ENCODE data around the gene CERCAM.
A peak's percentile ranks its signal among the peaks of the same experiment; 100 is the strongest.

CERCAM gene

GRCh38 chr9:128420651-128421481 is at the start of gene CERCAM:
TSS of gene CERCAM (plus strand) at chr9:128420857. CDS start at chr9:128420878, 21 bp downstream.
- DNase-seq = peak; percentile 14 to 16

DNA sequence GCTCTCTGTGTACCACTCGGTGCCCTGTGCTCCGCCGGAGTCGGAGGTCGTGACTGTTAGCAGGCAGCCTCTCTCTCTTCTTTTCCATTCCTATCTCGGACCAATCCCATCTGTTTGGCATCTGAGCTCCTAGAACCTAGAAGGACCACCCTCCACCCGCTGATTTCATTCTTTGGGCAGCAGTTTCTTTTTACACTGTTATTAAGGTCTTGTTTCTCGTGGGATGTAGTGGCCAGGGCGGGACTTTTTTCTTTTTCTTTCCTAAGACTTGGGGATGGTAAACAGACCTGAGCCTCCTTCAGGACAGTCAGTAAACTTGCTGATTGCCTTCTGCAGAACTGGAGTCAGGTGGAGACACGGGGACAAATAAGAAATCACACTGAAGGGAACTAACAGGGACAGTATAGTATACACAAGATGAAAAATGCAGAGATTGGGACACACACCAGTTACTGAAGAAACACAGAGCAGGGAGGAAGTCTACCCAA is 49.0 kb upstream of the CERCAM start:
- DNase-seq = no peak

DNA sequence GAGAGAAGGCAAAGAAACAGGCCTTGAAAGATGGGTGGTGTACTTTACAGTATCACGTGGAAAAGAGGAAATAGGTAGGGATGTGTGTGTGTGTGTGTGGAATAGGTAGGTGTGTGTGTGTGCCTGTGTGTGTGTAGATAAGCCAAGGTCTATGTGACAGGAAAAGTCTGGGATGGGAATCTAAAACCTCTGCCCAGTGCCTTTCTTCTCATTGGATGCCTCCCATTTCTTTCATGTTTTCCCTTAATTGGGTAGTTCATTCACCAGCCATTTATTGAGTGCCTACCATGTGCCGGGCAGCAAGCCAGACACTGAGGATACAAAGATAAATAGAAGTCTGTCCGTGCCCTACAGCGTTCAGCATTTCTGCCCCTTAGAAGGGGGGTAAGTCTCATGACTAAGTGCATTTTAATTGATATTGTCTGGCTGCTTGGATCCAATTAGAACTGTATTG is 48.4 kb upstream of the CERCAM start:
- DNase-seq = no peak

DNA sequence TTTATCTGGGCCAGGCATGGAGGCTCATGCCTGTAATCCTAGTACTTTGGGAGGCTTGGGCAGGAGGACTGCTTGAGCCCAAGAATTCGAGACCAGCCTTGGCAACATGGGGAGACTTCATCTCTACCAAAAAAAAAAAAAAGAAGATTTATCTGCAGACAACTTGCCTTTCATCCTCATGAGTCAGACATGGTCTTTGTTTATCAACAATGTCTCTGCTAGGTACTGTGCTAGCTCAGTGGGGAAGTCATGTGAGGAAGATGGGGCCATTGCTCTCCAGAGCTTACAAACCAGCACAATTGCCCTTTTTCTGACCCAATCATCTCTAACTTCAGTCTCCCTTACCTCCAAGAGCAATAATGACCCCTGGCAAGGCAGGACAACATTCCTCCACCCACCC is 47.9 kb upstream of the CERCAM start:
- no peak for DNase-seq

- DNase-seq = no peak
Observed at GRCh38 chr9:128374221-128374675, 46.4 kb upstream of the CERCAM start.

DNA sequence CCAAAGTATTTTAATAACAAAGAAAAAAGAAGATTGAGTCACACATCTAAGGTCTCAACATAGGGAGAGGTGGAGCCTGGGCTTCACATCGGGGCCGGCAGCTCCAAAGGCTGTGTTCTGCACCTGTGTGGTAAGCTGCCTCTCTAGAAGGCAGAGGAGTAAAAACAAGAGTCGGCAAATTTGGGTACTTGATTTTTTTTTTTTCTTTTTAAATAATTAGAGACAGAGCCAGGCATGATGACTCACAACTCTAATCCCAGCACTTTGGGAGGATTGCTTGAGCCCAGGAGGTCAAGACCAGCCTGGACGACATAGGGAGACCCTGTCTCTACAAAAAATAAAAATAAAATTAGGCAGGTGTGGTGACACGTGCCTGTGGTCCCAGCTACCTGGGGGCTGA is 44.8 kb upstream of the CERCAM start:
- no peak for DNase-seq

DNA sequence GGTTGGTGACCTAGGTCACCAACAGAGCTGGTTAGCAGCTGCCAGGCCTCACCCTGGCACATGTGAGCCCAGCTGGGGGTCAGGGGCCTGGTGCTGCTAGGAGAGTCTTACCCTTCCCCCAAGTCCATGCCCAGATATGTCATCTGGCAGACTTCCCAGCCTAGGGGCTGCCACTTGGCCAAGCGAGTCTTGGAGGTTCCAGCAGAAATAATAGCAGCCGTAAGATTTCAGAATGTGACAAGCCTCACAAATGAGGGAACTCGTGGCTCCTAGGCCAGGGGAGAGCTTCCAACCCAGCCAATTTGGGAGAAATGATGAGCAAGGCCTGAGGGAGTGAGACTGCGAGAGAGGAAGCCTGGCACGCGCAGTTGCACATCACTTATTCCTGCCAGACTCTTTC is 38.4 kb upstream of the CERCAM start:
- no peak for DNase-seq

GRCh38 chr9:128383007-128383753 is 37.5 kb upstream of the CERCAM start:
- no peak for DNase-seq

- DNase-seq = no peak
Observed at GRCh38 chr9:128383791-128384190, 36.9 kb upstream of the CERCAM start.

DNA sequence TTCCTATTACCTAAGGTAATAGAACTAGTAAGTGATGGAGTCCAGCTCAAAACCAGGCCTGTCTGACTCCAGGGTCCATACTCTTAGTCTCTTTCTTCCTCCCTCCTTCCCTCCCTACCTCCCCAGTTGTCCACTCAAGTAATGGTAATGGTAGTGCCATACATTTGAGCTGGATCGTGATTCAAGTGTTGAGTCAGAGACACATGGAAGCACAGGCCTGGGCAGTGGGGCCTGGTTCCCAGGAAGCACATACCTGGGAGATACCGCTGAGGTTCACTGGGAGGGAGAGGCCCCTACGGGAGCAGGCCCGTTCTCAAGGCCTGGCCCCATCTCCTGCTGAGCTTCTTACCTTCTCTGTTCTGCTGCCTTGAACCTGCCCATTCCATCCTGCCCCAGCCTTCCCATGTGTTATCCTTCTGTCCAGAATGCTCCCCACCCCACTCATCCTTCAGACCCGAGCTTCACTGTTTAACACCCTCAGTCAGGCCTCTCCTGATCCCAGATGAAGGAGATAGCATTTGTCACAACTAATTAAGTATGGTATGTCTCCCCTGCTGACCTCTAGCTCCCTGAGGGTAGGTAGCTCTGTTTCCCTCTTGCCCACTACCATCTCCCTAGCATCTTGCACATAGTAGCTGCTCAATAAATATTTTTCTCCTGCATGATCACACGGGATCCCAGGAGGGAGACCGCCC is 35.7 kb upstream of the CERCAM start:
- DNase-seq = no peak

GRCh38 chr9:128385496-128386460 is 34.9 kb upstream of the CERCAM start:
- DNase-seq = no peak

DNA sequence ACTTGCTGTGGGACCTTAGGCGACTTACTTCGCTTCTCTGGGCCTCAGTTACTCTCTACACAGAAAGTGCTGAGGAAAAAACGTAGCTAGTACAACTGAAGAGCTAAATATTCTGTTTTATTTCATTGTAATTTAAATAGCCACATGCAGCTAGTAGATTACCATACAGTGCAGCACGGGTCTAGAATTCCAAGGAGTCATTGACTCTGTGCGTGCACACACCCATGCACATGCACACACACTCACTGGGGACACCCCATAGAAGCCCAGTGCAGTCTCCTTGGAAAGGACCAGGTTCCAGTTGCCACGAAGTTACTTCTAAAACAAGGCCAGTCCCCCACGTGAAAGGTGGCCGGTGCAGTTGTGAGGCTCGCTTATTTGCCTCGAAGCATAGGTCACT is 32.5 kb upstream of the CERCAM start:
- no peak for DNase-seq

DNA sequence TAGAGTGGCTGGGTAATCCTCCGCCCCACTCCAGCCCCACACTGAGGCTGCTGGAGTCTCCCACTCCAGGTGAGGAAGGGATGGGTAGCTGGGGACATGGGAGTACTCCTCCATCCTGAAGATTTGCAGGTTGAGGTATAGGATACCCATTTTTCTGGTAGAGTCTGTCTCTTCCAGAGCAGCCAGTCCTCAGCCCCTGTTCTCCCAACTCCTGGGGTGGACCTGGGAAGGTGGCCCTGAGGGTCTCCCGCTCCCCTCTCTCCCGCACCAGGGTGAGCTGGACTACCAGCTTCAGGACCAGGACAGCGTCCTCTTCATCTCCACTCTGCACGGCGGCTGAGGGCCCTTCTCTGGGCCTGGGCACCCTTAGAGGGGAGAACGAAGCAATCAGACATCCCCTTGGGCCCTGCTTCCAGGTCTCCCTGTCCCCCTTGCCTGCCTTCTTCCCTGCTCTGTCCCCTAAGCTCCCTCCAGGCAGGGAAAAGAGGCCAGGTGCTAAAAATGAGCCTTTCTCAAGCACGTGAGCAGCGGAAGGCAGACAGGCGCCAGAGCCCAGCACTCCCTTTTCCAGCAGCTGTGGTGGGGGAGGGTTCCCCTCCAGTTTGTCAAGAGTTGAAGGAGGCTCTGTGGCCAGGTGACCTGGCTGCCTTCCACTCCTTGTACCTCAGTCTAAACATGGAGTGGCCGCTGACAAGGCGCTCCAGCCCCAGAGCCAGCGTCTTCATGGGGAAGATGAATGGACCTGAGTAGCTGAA is 31.1 kb upstream of the CERCAM start:
- DNase-seq = no peak

DNA sequence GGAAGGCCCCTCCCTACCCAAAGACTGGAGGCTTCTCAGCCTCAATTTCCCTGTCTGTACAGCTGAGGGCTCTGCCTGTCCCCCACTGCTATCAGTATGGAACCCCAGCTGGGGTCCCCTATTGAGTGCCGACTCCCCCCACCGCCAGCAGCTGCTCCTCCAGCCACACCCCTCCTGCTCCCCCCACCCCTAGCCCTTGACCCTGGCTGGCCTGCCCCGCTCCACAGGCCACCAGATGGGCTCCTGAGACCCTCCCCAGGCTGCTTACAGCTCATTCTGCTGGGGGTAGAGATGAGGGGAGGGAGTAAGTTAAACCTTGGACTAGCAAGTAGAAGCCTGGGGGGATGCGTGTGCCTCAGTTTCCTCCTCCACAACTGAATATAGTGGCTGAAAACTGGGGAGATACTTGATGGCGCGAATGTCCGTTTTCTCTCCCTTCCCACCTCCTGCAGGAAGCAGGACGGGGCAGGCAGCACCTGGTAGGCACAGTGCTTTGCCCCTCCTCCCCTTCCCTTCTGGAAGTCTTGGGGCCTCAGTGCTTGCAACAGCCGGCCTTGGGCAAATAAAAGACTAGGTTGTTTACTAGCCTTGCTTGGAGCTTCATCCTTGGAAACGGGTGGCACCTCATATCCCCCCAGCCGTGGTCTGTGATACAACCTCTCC is 30.4 kb upstream of the CERCAM start:
- no peak for DNase-seq

DNA sequence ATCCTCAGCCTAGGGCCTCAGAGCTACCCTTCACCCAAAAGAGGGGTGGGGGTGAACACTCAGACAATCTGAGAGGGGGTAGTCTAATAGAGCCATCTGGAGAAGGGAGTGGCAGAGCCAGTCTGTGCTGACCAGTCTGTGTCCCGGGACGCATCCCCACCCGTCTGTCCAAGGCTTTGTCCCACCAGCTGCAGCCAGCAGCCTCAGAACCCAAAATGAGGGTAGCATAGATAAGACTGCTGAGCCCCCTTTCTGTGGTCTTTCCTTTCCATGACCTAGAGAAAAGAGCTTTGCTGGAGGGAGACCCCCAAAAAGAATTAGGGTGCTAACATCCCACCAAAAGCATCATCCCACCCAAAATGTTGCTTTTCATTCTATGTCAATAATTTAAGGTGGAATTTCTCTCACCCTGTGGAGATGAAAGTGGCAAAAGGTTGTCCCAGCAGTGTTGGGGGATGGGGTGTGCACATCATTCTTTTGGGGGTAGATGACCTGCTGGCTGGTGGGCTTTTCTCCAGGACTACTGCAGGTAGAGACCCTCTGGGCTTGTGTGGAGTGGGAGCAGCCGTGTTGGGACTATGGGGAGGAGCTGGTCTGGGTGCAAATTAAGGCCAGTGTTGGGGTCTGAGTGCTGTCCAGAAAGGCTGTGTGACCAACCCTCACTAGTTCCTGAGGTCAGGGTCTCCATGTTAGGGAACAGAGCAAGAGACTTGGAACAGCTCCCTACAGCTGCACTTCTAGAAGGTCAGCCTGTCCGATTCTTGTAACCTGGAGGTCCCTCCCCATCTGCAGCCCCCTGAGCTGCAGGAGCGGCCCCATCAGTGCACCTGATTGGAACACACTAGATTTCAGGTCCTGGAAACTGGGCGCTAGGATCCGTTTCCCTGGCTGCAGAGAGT is 29.6 kb upstream of the CERCAM start:
- no peak for DNase-seq

DNA sequence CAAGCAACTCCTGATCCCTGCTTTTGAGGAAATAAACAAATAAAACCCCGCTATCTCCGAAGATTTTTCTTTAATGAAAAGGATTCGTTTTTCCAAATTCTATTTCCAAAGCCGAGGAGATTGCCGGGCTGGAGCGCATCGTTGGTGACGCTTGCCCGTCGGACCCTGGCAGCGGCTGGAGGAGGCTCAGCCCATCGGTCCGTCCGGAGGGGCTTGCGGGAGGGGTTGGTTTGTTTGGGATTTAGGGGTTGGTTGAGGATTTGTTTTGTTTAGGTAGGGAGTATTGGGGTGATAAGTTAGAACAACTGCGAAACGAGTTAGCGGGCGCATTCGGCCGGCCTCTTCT is 28.7 kb upstream of the CERCAM start:
- no peak for DNase-seq

DNA sequence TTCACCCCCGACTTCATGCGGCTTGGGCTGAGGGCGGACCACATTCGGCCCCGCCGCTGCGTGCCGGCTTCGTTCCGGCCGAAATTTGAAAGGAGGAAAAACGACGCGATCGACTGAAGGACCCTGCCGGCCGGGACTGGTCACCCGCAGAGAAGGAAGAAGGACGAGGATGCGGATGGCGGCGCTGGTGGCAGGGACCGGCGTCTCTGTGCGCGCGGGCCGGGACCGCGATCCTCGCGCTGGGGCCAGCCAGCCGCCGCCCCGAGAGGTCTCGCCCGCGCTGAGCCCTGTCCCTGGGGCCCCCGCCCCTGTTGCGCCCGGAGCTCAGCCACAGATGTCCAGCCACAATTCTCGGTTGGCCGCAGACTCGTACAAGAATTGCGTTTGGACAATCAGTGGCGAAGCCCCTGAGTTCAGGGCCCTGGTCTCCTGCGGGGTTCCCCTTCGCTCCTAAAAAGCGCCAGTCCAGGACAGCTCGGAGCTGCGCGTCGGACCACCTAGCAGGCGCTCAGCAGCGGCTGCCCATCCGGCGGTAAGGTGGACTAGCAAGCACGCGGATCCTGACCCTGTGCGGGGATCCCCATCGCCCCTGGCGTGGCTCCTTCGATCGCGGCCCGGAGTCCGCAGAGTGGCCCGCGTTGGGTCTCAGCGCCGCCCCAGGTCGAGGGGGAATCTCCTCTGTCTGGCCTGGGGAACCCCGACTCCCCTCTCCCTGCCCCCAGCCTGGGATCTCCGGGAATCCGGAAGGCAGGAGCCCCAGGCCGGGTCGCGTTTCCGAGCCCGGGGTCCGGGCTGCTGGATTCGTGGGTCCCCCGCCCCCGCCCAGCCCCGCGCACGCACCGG is 28.1 kb upstream of the CERCAM start:
- DNase-seq = no peak

DNA sequence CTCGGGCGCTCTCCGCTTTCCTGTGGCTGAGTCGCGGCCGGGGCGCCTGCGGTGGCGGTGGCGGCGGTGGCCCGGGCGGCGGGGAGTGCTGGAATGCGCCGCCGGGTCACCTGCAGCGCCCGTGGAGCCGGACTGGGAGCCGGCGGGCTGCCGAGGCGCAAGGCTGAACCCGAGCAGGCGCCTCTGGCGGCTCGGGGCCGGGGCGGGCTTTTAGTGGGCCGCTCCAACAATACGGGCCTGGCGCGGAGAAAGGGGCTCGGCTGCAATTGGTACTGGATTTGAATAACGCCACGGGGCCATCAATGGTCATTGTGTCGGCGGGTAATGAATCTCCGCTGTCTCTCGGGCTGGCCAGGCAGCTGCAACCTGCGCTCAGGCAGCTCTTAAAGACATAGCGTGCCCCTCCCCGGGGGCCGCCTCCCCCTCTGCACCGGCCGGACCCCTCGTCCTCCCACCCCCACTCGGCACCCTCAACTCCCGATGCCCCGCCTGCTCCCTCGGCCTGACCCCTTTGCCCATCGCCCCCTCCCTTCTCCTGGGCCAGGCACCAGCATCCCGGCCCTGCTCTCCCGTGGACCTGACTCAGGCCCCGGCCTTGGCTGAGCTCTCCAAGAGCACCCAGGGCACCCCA is 27.4 kb upstream of the CERCAM start:
- no peak for DNase-seq

All from AML-193 (cell line).